Measurements from ENCODE around the gene GMDS. TPM values are rescaled to one million over a fixed set of nuclear protein-coding genes. Genes with fewer than 3 reads are reported as not detected.

Gene GMDS
- total and polyA plus RNA-seq, 2 of the 8 experiments (the other 6 are each of a cell fraction or from before 2014, with no cell fraction given): 16.8 to 50.0 TPM

DNA sequence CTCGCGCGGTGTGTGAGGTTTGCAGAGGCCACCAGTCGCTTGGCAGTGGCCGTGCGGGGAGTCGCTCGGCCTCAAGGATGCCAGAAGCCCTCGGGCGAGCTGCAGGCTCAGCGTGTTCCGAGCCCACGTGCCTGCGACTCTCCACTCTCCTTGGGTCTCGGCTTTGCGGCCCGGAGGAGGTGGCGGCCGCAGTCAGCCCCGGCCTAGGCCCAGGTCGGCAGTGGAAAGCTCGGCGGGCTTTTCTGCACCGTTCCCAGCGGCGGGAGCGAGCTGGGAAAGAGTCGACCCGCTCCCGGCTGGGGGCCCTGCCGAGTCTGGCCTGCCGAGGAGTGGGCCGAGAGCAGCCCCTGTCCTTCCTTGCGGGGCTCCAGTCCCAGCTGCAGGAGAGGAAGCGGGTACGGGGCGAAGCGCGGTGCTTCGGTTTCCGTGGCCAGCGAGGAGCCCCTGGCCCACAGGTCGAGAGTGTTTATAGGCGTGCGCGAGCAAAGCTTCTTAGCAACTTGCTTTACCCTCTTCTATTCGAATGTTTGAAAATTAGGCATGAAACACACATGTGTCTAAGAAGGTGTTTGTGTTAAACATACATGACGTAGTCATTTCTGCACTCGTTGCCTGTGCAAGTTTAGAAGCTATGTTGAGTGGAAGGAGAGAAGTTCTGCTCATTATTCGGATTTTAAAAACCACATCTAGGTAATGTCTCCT, 630.1 kb downstream of the GMDS start:
- Histone ChIP-seq H2AK5ac (ENCODE audit: low read depth, low read length) (no peak overlapping the region), H3K4me3 (ENCODE audit: extremely low read depth in 1 of 4, insufficient read depth in 2 of 4, low read depth in 3 of 4, low read length in 4 of 4) (peak overlapping the region; percentile 3 to 52 (median 22); a peak in 6 of 8 replicates), H2BK20ac (ENCODE audit: low read length) (no peak overlapping the region), H3K9ac (replicated peaks in 1 of 4; ENCODE audit: extremely low read depth in 1 of 4, low read depth in 3 of 4, low read length in 3 of 4) (no peak overlapping the region), H3K23ac (ENCODE audit: insufficient read length) (no peak overlapping the region), H4K20me1 (replicated peaks in 1 of 2; ENCODE audit: control insufficient read depth in 1 of 2, insufficient read depth in 2 of 2, low read length in 2 of 2) (peaks cover 28 to 35% of the 10 kb centered on the region in 2 experiments), H3K79me1 (ENCODE audit: low read depth, low read length) (no peaks in the 10 kb centered on the region), H2BK5ac (ENCODE audit: low read depth, low read length) (no peak overlapping the region), H3K27me3 (replicated peaks in 1 of 4; ENCODE audit: control insufficient read depth in 3 of 4, extremely low read depth in 1 of 4, insufficient read depth in 3 of 4, low read length in 3 of 4) (peaks cover 94 to 100% (median 98%) of the 10 kb centered on the region in 4 experiments), H3K23me2 (ENCODE audit: low read depth, low read length) (peaks cover 11% of the 10 kb centered on the region; the same call in 1 of the 2 replicates), H3K9me3 (ENCODE audit: insufficient read depth in 2 of 2, low read depth in 1 of 2, low read length in 1 of 2) (no peaks in the 10 kb centered on the region; a peak in 1 of 4 replicates), H2AFZ (ENCODE audit: low read length) (no peak overlapping the region; the same call in 1 of the 2 replicates), H3K56ac (replicated peaks; ENCODE audit: insufficient read length, low read depth, low read length) (no peak overlapping the region), H4K8ac (ENCODE audit: extremely low read depth, insufficient read depth, low read length) (peak overlapping the region; percentile 80), H3K4ac (replicated peaks; ENCODE audit: insufficient read length, low read depth, low read length) (no peak overlapping the region), H3K27ac (ENCODE audit: low read depth, low read length) (no peak overlapping the region), H2BK12ac (ENCODE audit: low read depth, low read length) (peak overlapping the region; percentile 84; the same call in 1 of the 2 replicates), H4K91ac (replicated peaks; ENCODE audit: insufficient read length, low read length) (no peak overlapping the region), H3K4me1 (replicated peaks in 1 of 4; ENCODE audit: control insufficient read depth in 3 of 4, insufficient read depth in 4 of 4, low read length in 3 of 4) (peaks cover 0 to 24% (median 12%) of the 10 kb centered on the region in 4 experiments; a peak in 6 of 7 replicates), H2BK120ac (replicated peaks; ENCODE audit: low read depth, low read length) (peak overlapping the region; percentile 57), H3K4me2 (ENCODE audit: insufficient read depth in 1 of 2, low read depth in 2 of 2, low read length in 2 of 2) (peak overlapping the region; percentile 75 to 86), H3K18ac (ENCODE audit: extremely low read depth, low read length) (peak overlapping the region; percentile 15; the same call in 1 of the 2 replicates), H2BK15ac (ENCODE audit: low read length) (no peak overlapping the region), H4K5ac (ENCODE audit: insufficient read length, low read depth, low read length) (no peak overlapping the region), H3K36me3 (ENCODE audit: control insufficient read depth in 2 of 4, insufficient read depth in 4 of 4, low read length in 3 of 4) (peaks cover 0 to 12% (median 0%) of the 10 kb centered on the region in 4 experiments; a peak in 1 of 8 replicates), H3K79me2 (ENCODE audit: control insufficient read depth in 1 of 2, insufficient read depth in 2 of 2, low read length in 2 of 2) (no peaks in the 10 kb centered on the region), H3K14ac (ENCODE audit: insufficient read length) (no peak overlapping the region)
- WGBS, 2 experiments (ENCODE audit: extremely low coverage in 1 of 2, insufficient coverage in 1 of 2, insufficient read length in 1 of 2, insufficient replicate concordance in 2 of 2, low coverage in 1 of 2, low lambda C conversion rate in 2 of 2, missing lambda C conversion rate in 1 of 2): 3% methylated on average over 47 of the region's 50 CpGs; no CpG with 5 or more reads in 1 of the 2 experiments
- FAIRE-seq: no peak
- ChIA-PET POLR2A (ENCODE audit: partially characterized antibody) (interaction anchor here (0.9 to 1.5 kb wide), 2 partner anchors 9 kb away, joined by 3 to 5 read pairs; no protein-coding TSS in a partner anchor), CTCF (ENCODE audit: partially characterized antibody) (interaction anchor here (0.7 to 4.4 kb wide), 6 partner anchors 9 to 739 kb away, joined by 3 to 30 read pairs (median 4); no protein-coding TSS in a partner anchor)
- DNase-seq (ENCODE audit: low read depth in 1 of 2, low spot score in 2 of 2): no peak
- TF ChIP-seq RNF2 (IDR thresholded peaks at IDR 0.05; ENCODE audit: borderline replicate concordance, low read depth, low read length, missing control alignments, poor library complexity, severe bottlenecking) (peak; percentile 90), CBX5 (IDR thresholded peaks at IDR 0.05; ENCODE audit: low read depth, low read length) (no peak), SIN3A (conservative IDR thresholded peaks at IDR 0.05 in 1 of 2, IDR thresholded peaks at IDR 0.05 in 1 of 2; ENCODE audit: low read depth in 1 of 2, low read length in 2 of 2) (no peak), RBBP5 (IDR thresholded peaks at IDR 0.05; ENCODE audit: borderline replicate concordance, low read depth, low read length) (peak; percentile 64; the same call in 1 of the 2 replicates), NRF1 (IDR thresholded peaks at IDR 0.05; ENCODE audit: low read depth, low read length) (no peak)
